ENCODE measurements around the gene HSPA1B. TPM values are rescaled to one million over a fixed set of nuclear protein-coding genes. Genes with fewer than 3 reads are reported as not detected.

The HSPA1B gene
- total RNA-seq, 1 experiment from 2014 or later = 214 TPM

DNA sequence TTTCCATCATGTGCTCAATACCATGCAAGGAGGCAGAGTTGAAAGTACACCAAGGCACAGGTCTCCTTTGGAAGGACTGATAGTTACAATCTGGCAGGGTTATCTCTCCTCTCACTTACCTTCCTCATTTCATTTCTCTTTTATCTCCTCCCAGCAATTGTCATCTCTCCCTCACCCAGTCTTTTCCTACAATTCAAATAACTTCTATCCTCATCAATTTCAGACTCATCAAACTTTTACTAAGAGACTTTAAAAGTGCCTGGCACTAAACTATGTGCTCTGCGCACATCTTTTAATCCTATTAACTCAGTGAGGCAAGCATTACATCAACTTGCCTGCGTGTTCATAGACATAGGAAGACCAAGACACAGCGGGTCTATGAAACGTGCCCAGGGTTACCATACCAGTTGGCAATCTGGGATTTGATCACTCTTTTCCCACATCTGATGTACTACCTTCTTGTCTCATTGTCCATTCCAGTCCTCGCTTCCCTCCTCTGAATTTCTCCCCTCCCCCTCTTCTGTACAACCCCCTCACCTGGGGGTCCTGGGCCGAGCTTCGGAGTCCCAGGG is 33.2 kb upstream of the HSPA1B start:
- Histone ChIP-seq H3K4me1 (ENCODE audit: control insufficient read depth in 1 of 2, insufficient read depth in 2 of 2, low read length in 2 of 2) (peaks cover 24 to 45% of the 10 kb centered on the region in 2 experiments), H3K27ac (ENCODE audit: low read depth, low read length) (peak overlapping the region; percentile 98), H3K9me2 (ENCODE audit: insufficient read depth) (no peaks in the 10 kb centered on the region), H2AFZ (ENCODE audit: low read depth, low read length, poor library complexity, severe bottlenecking) (no peak overlapping the region), H3K9ac (ENCODE audit: low read length) (peak overlapping the region; percentile 97), H3K36me3 (ENCODE audit: control insufficient read depth in 1 of 2, insufficient read depth in 2 of 2, low read length in 2 of 2) (peaks cover 7 to 25% of the 10 kb centered on the region in 2 experiments; a peak in 3 of 4 replicates), H3K27me3 (ENCODE audit: insufficient read depth, low read length) (no peaks in the 10 kb centered on the region), H3K4me2 (ENCODE audit: low read length) (peak overlapping the region; percentile 99), H3K4me3 (replicated peaks in 1 of 2; ENCODE audit: low read depth in 1 of 2, low read length in 2 of 2) (peak overlapping the region; percentile 70 to 93), H4K20me1 (ENCODE audit: insufficient read depth) (0 out of 2 replicates have a peak, but pooled peaks cover under 1% of the 10 kb centered on the region), H3K9me3 (ENCODE audit: control insufficient read depth in 1 of 2, insufficient read depth in 1 of 2, low read depth in 1 of 2, low read length in 2 of 2) (no peaks in the 10 kb centered on the region), H3K79me2 (ENCODE audit: insufficient read depth, low read length) (peaks cover 58% of the 10 kb centered on the region)
- POLR2A ChIA-PET = interaction anchor here (0.6 to 2.4 kb wide), 2 partner anchors 12 to 33 kb away, joined by 3 to 19 read pairs; partner anchors contain the start of genes HSPA1B and LSM2
- intact Hi-C loops (cut with micrococcal nuclease) = no loop called here
- RAD21 ChIA-PET (ENCODE audit: low non-redundant PET in 1 of 2, low total read pairs in 2 of 2, uncharacterized antibody in 2 of 2, unreplicated experiment in 2 of 2) = no interaction called here
- TF ChIP-seq, protein P1, sequence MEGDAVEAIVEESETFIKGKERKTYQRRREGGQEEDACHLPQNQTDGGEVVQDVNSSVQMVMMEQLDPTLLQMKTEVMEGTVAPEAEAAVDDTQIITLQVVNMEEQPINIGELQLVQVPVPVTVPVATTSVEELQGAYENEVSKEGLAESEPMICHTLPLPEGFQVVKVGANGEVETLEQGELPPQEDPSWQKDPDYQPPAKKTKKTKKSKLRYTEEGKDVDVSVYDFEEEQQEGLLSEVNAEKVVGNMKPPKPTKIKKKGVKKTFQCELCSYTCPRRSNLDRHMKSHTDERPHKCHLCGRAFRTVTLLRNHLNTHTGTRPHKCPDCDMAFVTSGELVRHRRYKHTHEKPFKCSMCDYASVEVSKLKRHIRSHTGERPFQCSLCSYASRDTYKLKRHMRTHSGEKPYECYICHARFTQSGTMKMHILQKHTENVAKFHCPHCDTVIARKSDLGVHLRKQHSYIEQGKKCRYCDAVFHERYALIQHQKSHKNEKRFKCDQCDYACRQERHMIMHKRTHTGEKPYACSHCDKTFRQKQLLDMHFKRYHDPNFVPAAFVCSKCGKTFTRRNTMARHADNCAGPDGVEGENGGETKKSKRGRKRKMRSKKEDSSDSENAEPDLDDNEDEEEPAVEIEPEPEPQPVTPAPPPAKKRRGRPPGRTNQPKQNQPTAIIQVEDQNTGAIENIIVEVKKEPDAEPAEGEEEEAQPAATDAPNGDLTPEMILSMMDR (IDR thresholded peaks at IDR 0.05 in 2 of 3, conservative IDR thresholded peaks at IDR 0.05 in 1 of 3; ENCODE audit: borderline replicate concordance in 1 of 3, insufficient read depth in 1 of 3, low read depth in 2 of 3, low read length in 2 of 3) = no peak
- TF ChIP-seq SRF (IDR thresholded peaks at IDR 0.05; ENCODE audit: low read depth) = no peak
- TF ChIP-seq POLR2A (IDR thresholded peaks at IDR 0.05; ENCODE audit: borderline replicate concordance, extremely low read depth, insufficient read depth, insufficient read length) = no peak
- no peak for TF ChIP-seq FOSL1 (IDR thresholded peaks at IDR 0.05; ENCODE audit: low read depth)
- TF ChIP-seq TCF7L2 (IDR thresholded peaks at IDR 0.05; ENCODE audit: borderline replicate concordance, extremely low read depth, insufficient read depth, insufficient read length) = no peak
- TF ChIP-seq, protein P2, sequence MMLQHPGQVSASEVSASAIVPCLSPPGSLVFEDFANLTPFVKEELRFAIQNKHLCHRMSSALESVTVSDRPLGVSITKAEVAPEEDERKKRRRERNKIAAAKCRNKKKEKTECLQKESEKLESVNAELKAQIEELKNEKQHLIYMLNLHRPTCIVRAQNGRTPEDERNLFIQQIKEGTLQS (IDR thresholded peaks at IDR 0.05) = no peak
- no peak for TF ChIP-seq RAD21 (IDR thresholded peaks at IDR 0.05; ENCODE audit: low read depth)
- no peak for TF ChIP-seq EGR1 (IDR thresholded peaks at IDR 0.05; ENCODE audit: low read depth)
- TF ChIP-seq, protein P3, sequence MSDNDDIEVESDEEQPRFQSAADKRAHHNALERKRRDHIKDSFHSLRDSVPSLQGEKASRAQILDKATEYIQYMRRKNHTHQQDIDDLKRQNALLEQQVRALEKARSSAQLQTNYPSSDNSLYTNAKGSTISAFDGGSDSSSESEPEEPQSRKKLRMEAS (IDR thresholded peaks at IDR 0.05) = no peak
- DNase-seq (ENCODE audit: low read depth, low spot score) (no peak), ATAC-seq (no peak)
- CTCF ChIA-PET = interaction anchor here (1.8 kb wide), 2 partner anchors 12 to 25 kb away, joined by 7 to 16 read pairs; partner anchors contain the start of gene LSM2
- TSS peak; percentile 51 for BruUV-seq (replicated peaks)
